Adipocyte (in vitro differentiated cells): ENCODE measurements around the gene GOLT1B.

Source experiments
- DNase-seq: peaks from one replicate; pipeline ENCODE4 v3.0.0-alpha.2; 2015; ENCODE audit warnings: low read depth
- H3K27me3 ChIP-seq: replicated peaks from 2 replicates; pipeline ENCODE4 v1.7.0; 2013; ENCODE audit warnings: mild to moderate bottlenecking, low read length, moderate library complexity; ENCODE audit not compliant: control insufficient read depth, insufficient read depth
- H3K36me3 ChIP-seq: 2 replicates; pipeline ENCODE4 v1.7.0; 2013; ENCODE audit warnings: low read length, mild to moderate bottlenecking, moderate library complexity; ENCODE audit not compliant: control insufficient read depth, insufficient read depth, severe bottlenecking
- H3K4me1 ChIP-seq: 2 replicates; pipeline ENCODE4 v1.7.0; 2013; ENCODE audit warnings: mild to moderate bottlenecking, low read length, moderate library complexity; ENCODE audit not compliant: control insufficient read depth, insufficient read depth
- H3K4me3 ChIP-seq: 2 replicates; pipeline ENCODE4 v1.7.0; 2013; ENCODE audit warnings: mild to moderate bottlenecking, low read length, moderate library complexity
- H3K9ac ChIP-seq: 2 replicates; pipeline ENCODE4 v1.7.0; 2013; ENCODE audit warnings: mild to moderate bottlenecking, low read length, moderate library complexity
- H3K9me3 ChIP-seq: 2 replicates; pipeline ENCODE4 v1.7.0; 2013; ENCODE audit warnings: mild to moderate bottlenecking, low read length, moderate library complexity; ENCODE audit not compliant: control insufficient read depth

GOLT1B gene

DNA sequence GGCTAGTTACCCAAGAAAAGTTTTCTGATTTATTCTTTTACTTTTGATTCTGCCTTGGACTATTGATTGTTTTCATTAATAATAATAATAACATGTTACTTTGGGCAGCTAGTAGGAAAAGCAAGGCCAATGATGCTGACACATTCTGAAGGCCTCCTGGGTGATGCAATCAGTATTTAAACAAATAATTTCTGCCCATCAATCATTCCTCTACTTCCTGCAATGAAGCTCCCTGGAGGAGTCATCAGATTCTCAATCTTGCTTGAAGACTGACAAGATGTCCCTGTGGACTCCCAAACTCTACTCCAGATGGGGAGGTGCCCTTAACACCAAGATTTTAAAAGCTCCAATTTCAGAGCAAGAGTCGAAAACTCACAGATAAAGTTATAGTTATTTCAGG lies 24.5 kb downstream of the GOLT1B start, which contains the start of gene SPX:
SPX (plus strand) TSS at position 244 of the 400 bp plus-strand sequence. CDS start 177 bp downstream, outside the sequence.
- DNase-seq, result no peak
- Histone ChIP-seq H3K36me3 (no peaks in the 10 kb centered on the region), H3K9me3 (no peaks in the 10 kb centered on the region), H3K27me3 (no peaks in the 10 kb centered on the region), H3K9ac (no peak within 1 kb of the TSS), H3K4me3 (peak within 1 kb of the TSS; percentile 86), H3K4me1 (peaks cover 15% of the 10 kb centered on the region)

DNA sequence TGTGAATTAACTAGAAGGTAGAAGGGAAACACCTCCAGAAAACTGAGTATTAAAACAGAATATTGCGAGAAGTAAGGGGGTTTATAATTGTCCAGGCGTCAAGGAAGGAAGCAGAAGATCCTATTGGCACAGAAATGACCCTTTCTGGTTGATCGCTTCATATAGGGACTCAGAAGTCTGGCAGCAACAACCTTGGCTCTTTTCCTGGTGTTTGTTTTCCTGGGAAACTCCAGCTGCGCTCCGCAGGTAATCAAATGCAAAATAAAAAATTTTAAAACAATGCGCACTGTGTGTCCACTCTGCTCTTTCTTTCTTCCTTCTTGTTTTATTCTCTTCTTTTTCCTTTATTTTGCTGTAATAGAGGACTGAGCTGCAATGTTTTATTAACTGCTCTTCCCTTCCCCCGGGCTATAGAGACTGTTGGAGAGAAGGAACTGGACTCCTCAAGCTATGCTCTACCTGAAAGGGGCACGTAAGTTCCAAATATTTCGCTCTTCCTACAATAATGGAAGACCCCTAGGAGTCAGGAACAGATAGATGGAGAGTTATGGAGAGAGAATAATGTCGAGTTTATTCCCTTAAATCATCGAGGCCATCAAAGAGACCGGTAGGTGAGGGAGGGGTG lies 25.2 kb downstream of the GOLT1B start:
- no peaks in the 10 kb centered on the region for H3K27me3 ChIP-seq
- no peaks in the 10 kb centered on the region for H3K36me3 ChIP-seq
- no peak for DNase-seq
- no peaks in the 10 kb centered on the region for H3K9me3 ChIP-seq
- H3K4me3 ChIP-seq, result peak overlapping the region; percentile 86
- peaks cover 15% of the 10 kb centered on the region for H3K4me1 ChIP-seq
- H3K9ac ChIP-seq, result no peak overlapping the region

DNA sequence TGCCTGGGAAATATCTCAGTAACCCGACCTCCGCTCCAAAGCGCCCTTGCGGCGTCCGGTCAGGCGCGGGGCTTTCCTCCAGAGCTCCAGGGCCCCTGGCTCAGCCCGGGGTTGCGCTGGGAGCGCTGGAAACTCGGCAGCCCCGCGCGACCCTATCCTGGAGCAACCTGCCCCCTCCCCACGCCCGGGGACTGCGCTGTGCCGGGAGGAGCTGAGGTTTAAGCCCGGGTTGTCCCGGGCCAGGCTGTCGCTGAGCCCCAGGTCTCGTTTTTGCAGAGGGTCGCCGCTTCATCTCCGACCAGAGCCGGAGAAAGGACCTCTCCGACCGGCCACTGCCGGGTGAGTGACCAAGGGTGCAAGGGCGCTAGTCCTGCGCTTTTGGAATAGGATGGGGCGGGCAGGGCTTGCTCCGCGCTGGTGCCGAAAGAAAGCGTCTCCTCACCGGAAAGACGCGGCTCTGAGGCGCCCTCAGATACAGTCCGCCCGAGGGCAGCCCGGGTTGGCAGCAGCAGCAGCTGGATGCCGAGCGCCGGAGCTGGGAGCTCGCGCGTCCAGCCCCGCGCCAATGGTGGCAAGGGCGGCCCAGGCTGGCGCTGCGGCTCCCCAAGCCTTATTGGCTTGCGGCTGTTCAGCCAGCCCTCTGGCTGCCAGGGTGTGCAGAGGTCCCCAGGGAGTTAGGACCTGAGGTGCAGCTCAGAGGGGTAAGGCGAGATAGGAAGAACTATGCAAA lies 26.0 kb downstream of the GOLT1B start:
- peak; percentile 84 for DNase-seq
- H3K9me3 ChIP-seq, result no peaks in the 10 kb centered on the region
- H3K36me3 ChIP-seq, result no peaks in the 10 kb centered on the region
- H3K27me3 ChIP-seq, result no peaks in the 10 kb centered on the region
- peaks cover 15% of the 10 kb centered on the region for H3K4me1 ChIP-seq
- H3K9ac ChIP-seq, result peak overlapping the region; percentile 70
- peak overlapping the region; percentile 86 for H3K4me3 ChIP-seq

DNA sequence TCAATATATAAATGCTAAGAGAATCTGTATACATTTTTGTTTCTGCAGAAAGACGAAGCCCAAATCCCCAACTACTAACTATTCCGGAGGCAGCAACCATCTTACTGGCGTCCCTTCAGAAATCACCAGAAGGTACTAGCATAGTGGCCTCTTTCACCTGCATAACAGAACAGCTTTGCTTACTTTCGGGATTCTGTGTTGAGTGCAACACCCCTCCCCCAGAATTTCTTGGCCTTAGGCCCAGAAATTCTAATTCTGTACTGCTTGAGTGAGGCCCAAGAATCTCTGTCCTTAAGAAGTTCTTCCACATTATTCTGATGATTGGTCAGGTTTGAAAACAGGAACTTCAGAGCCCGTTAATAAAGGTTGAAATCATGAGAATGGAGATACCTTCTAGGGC lies 27.4 kb downstream of the GOLT1B start:
- Histone ChIP-seq H3K9me3 (no peaks in the 10 kb centered on the region), H3K27me3 (no peaks in the 10 kb centered on the region), H3K4me1 (peaks cover 15% of the 10 kb centered on the region), H3K4me3 (no peak overlapping the region), H3K36me3 (no peaks in the 10 kb centered on the region), H3K9ac (no peak overlapping the region)
- no peak for DNase-seq

DNA sequence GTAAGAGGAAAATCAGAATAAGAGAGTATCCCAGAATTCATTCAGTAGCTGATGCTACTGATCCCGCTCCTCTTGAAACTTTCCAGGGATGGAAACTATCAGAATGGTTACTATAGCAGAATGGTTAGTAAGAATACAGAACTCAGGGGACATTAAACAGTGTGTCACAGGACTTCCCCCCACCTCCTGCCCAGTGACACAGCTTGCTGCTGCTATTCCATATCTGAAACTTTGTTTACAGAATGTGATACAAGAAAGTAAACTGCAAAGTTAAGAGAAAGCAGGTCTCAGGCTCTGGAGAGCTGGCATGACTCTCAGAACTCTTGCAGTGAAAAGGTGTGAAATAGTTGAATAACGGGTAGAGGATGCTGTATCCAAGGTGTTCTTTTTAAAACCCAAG lies 27.9 kb downstream of the GOLT1B start:
- Histone ChIP-seq H3K9ac (no peak overlapping the region), H3K27me3 (no peaks in the 10 kb centered on the region), H3K36me3 (no peaks in the 10 kb centered on the region), H3K9me3 (no peaks in the 10 kb centered on the region), H3K4me3 (no peak overlapping the region), H3K4me1 (peaks cover 15% of the 10 kb centered on the region)
- no peak for DNase-seq

DNA sequence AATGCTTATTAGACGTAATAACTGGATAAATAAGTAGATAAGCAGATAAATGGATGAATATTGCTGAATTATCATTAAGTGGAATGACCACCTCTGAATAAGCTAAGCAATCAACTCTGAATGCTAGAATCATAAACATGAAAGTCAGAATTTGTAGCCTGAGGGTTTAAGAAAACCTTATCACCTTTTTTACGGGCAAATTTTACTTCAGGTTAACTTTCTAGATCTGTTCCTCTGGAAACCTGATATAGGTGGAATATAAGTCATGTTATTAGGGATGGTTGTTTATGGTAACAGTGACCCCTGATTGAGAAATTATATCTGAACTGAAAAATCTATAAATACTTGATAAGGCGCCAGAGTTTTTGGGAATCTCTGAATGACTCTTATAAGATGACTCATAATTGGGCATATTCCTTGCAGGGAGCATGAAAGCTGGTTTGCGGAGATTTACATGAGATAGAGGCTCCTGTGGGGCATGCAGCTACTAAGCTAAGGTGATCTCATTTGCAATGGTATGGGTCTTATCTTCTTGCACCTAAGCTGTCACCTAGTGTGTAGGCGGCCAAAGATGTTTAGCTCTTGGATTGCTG lies 36.6 kb downstream of the GOLT1B start:
- H3K36me3 ChIP-seq, result no peaks in the 10 kb centered on the region
- no peak overlapping the region for H3K9ac ChIP-seq
- H3K4me1 ChIP-seq, result no peaks in the 10 kb centered on the region
- no peaks in the 10 kb centered on the region for H3K9me3 ChIP-seq
- no peaks in the 10 kb centered on the region for H3K27me3 ChIP-seq
- DNase-seq, result no peak
- no peak overlapping the region for H3K4me3 ChIP-seq

DNA sequence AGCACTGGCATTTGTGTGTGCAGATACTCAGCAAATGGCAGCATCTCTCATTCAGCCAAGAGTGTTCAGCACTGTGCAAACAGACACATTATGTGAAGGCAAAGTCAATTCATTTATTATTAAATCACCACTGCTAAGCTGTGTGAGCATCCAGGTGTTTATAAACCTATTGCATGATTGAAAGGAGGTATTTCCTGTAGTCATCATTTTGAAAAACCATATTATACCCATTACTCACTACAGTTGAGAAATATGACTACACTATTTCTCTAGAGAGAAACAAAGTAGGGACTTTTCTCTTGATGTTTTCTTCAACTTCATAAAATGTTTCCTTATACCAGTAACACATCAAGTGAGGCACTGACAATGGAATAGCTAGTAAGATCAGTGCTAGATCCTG lies 38.2 kb downstream of the GOLT1B start:
- H3K9me3 ChIP-seq, result no peaks in the 10 kb centered on the region
- H3K4me3 ChIP-seq, result no peak overlapping the region
- H3K27me3 ChIP-seq, result no peaks in the 10 kb centered on the region
- no peak overlapping the region for H3K9ac ChIP-seq
- H3K36me3 ChIP-seq, result no peaks in the 10 kb centered on the region
- DNase-seq, result no peak
- no peaks in the 10 kb centered on the region for H3K4me1 ChIP-seq

DNA sequence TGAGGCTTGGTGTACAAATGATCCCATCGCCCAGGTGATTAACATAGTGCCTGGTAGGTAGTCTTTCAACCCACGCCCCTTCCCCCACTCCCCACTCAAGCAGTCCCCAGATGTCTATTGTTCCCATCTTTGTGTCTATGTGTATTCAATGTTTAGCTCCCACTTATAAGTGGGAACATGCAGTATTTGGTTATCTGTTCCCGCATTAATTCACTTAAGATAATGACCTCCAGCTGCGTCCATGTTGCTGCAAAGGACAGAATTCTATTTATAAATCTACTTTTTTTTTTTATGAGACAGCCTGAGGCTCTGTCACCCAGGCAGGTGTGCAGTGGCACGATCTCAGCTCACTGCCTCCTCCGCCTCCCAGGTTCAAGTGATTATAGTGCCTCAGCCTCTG lies 40.2 kb downstream of the GOLT1B start:
- Histone ChIP-seq H3K9me3 (no peaks in the 10 kb centered on the region), H3K4me1 (no peaks in the 10 kb centered on the region), H3K36me3 (no peaks in the 10 kb centered on the region), H3K9ac (no peak overlapping the region), H3K27me3 (no peaks in the 10 kb centered on the region), H3K4me3 (no peak overlapping the region)
- DNase-seq, result no peak

DNA sequence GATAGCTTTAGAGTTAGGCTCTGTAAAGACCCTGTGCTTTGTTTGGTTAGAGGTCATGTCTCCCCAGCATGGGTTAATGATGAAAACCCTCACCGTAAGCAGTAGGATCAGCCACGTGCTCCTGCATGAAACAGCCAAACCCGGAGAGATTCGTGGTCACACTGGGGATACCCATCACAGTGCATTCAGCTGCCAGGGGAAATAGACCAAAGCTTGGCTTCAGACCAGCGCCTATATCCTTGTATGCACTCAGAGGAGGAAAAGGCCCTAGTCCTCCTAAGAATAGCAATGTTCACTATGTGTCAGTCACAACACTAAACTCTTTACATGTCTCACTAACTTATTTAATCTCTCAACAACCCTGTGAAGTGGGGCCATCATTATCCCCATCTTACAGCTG lies 40.8 kb downstream of the GOLT1B start:
- DNase-seq, result no peak
- H3K4me1 ChIP-seq, result no peaks in the 10 kb centered on the region
- H3K4me3 ChIP-seq, result no peak overlapping the region
- no peaks in the 10 kb centered on the region for H3K27me3 ChIP-seq
- no peak overlapping the region for H3K9ac ChIP-seq
- no peaks in the 10 kb centered on the region for H3K36me3 ChIP-seq
- H3K9me3 ChIP-seq, result no peaks in the 10 kb centered on the region

DNA sequence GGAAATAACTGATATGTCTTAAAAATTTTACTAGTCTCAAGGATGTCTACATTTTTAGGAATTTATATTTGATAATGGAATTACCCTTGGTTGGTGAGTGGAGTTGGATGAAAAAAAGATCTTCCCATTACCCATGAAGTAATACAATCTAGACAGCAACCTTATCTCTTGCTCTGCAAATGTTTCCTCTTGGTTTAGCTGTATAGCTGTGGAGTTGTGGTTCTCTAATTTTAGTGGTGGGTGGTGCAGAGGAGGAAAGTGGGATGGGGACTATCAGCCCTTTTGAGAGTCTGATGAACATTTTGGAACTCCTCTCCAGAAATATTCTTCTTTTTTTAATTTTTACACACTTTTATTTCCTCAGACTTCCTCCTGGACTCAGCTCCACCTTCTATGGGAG lies 41.6 kb downstream of the GOLT1B start:
- DNase-seq, result no peak

DNA sequence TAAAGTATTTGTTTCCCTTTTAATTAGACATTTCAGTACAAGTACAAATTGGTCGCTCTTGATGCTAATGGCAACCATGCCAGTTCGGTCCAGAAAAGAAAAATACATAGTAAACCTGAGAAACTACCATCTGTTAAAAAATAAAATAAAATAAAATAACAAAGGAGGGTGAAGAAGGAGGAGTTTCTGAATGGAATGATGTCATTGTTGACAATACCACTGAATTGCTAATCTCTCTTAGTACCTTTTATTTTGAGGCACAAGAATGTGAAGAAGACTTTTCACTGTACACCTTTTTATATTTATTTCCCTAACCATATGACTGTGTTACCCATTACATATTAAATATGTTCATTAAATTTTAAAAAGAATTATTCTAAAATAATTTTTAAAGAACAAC lies 44.0 kb downstream of the GOLT1B start:
- DNase-seq, result no peak
- H3K4me1 ChIP-seq, result no peaks in the 10 kb centered on the region
- no peaks in the 10 kb centered on the region for H3K9me3 ChIP-seq
- H3K27me3 ChIP-seq, result no peaks in the 10 kb centered on the region
- H3K4me3 ChIP-seq, result no peak overlapping the region
- H3K9ac ChIP-seq, result no peak overlapping the region
- H3K36me3 ChIP-seq, result no peaks in the 10 kb centered on the region

More for the DNA sequence above, 41.6 kb downstream of the GOLT1B start:
- no peaks in the 10 kb centered on the region for H3K27me3 ChIP-seq
- H3K4me1 ChIP-seq, result no peaks in the 10 kb centered on the region
- no peak overlapping the region for H3K9ac ChIP-seq
- H3K36me3 ChIP-seq, result no peaks in the 10 kb centered on the region
- H3K9me3 ChIP-seq, result no peaks in the 10 kb centered on the region
- no peak overlapping the region for H3K4me3 ChIP-seq
